ENCODE measurements around the gene EIF2D. TPM values are rescaled to one million over a fixed set of nuclear protein-coding genes. Genes with fewer than 3 reads are reported as not detected.

The EIF2D gene
- total RNA-seq, 1 donor from 2014 or later = 41.2 TPM

DNA sequence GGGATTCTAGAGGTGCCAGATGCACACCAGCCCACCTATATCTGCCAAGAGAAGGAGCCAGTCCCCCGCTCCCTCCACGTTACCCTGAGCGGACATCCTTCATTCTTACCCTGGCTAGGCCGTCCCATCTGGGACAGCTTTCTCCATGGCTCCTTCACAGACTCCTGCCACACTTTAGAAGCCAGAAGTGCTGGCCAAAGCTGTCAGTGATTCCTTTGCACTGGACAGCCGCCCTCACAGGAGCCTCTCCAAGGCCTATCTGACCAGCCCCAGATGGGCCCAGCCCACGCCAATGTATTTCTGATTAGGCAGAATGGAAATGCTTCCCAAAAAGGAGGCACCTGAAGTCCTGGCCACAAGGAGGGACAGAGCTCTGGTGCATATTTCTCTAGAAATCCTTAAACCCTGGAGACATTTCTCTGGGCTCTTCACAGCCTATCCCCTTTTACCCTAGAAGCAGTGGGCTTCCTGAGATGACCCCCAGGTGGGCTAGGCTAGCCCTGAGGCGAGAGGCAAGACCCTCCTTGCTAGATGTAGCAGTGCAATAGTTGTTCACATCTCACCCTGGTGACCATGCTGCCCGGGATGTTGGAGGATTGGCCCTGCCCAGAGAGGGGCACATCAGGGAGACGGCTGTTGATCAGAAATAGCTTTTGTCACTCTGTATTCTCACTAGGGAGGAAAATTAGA is 60.8 kb downstream of the EIF2D start:
- no peak for DNase-seq (ENCODE audit: low read depth in 2 of 2)

DNA sequence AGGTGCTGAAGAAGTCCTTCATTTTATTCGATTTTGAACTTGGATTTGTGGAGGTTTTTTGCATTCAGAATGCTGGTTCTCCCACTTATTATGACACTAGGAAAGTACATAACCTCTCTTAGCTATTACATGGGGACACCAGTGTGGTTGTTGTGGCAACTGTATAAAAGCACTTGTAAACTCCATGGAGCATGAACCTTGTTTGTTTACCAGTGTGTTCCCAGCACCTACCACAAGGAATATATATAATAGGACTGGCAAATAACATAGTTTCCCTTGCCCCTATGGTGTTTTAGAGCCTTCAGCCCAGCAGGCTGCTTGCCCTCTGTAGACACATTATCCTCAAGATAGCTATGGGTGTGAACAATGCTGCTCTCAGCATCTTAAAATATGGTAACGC is 61.8 kb downstream of the EIF2D start:
- no peak for DNase-seq (ENCODE audit: low read depth in 2 of 2)

DNA sequence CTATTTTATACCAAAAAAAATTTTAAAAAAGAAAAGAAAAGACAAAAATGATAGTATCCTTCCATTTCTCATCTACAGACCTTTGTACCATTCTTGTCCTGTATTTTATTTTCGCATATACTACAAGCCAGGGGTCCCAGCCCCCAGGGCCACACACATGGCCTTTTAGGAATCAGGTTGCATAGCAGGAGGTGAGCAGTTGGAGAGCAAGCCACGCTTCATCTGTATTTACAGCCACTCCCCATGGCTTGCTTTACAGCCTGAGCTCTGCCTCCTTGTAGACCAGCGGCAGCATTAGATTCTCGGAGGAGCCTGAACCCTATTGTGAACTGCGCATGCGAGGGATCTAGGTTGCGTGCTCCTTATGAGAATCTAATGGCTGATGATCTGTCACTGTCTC is 65.2 kb downstream of the EIF2D start:
- DNase-seq (ENCODE audit: low read depth in 2 of 2) = no peak

DNA sequence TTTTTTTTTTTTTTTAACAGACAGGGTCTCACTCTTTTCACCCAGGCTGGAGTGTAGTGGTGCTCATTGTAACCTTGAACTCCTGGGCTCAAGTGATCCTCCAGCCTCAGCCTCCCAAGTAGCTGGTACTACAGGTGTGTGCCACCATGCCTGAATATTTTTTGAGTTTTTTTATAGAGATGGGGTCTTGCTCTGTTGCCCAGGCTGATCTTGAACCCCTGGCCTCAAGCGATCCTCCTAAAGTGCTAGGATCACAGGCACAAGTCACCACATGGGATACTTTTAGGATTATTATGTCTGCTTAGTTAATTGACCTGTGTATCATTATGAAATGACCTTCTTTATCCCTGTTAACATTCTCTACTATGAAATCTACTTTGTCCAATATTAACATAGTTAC is 66.9 kb downstream of the EIF2D start:
- no peak for DNase-seq (ENCODE audit: low read depth in 2 of 2)

DNA sequence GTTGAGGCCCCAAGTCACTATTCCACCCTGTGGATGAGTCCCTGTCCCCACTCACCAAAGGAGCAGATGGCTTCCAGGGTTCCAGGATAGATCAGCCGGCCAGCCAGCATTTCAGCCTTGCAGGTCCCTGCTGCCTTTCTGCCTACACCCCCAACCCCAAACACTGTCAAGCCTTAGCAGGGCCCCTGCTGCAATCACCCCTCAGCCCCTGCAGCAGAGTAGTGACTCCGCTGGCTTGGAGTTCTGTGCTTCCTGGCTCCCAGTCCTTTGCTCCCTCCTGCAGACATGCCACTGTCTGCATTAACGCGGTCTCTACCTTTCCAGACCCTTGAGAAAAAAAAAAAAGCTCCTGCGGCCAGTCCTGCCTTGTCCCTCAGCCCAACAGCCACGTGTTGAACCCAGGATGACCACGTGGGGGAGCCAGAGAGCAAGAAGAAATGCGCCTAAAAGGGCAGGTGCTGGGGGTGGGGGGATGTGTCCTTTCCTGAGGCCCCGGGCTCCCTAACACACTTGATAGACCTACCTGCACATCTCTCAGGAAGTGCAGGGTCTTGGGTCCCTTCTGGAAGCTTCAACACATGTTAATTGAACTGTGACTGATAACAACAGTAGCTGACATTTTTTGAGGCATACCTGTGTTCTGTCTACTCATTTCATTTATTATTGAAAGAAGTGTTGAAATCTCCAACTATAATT is 67.6 kb downstream of the EIF2D start:
- DNase-seq (ENCODE audit: low read depth in 2 of 2) = peak; percentile 11 to 47

Other genes starting within 250 kb of the EIF2D start
- 22.8 and 24.5 TPM in 2 replicates for gene IKBKE, start 142.0 kb downstream of the EIF2D start, total RNA-seq
- 0.13 TPM in 2 replicates for gene RASSF5, start 104.9 kb downstream of the EIF2D start, total RNA-seq
- 15.5 and 19.2 TPM in 2 replicates for gene DYRK3, start 23.1 kb upstream of the EIF2D start, total RNA-seq
- gene MAPKAPK2, start 72.4 kb upstream of the EIF2D start, total RNA-seq = 27.0 and 46.1 TPM in 2 replicates
- not detected in 2 replicates for gene IL19, start 158.3 kb upstream of the EIF2D start, total RNA-seq
- gene IL10, start 160.0 kb upstream of the EIF2D start, total RNA-seq = not detected in 2 replicates